H54 (cell line): Measurements from ENCODE around the gene POLE2.
"Not testable (repeated sequence)": the region's sequence is repeated elsewhere in the genome, so short reads cannot be mapped to it uniquely, and the experiment has no call there.

Experiments
- DNase-seq: peaks from one replicate; pipeline ENCODE4 v3.0.0; 2011; ENCODE audit warnings: low spot score, mixed read lengths; ENCODE audit not compliant: insufficient read length
- FAIRE-seq: peaks from 3 replicates; lab custom pipeline; 2011; peaks lifted over from hg19 to GRCh38; lab: Jason Lieb, UNC
- POLR2A ChIP-seq: IDR thresholded peaks from 2 replicates; pipeline ENCODE4 v1.6.1; 2011; ENCODE audit warnings: low read depth, mild to moderate bottlenecking, low read length

The POLE2 gene, protein sequence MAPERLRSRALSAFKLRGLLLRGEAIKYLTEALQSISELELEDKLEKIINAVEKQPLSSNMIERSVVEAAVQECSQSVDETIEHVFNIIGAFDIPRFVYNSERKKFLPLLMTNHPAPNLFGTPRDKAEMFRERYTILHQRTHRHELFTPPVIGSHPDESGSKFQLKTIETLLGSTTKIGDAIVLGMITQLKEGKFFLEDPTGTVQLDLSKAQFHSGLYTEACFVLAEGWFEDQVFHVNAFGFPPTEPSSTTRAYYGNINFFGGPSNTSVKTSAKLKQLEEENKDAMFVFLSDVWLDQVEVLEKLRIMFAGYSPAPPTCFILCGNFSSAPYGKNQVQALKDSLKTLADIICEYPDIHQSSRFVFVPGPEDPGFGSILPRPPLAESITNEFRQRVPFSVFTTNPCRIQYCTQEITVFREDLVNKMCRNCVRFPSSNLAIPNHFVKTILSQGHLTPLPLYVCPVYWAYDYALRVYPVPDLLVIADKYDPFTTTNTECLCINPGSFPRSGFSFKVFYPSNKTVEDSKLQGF

DNA sequence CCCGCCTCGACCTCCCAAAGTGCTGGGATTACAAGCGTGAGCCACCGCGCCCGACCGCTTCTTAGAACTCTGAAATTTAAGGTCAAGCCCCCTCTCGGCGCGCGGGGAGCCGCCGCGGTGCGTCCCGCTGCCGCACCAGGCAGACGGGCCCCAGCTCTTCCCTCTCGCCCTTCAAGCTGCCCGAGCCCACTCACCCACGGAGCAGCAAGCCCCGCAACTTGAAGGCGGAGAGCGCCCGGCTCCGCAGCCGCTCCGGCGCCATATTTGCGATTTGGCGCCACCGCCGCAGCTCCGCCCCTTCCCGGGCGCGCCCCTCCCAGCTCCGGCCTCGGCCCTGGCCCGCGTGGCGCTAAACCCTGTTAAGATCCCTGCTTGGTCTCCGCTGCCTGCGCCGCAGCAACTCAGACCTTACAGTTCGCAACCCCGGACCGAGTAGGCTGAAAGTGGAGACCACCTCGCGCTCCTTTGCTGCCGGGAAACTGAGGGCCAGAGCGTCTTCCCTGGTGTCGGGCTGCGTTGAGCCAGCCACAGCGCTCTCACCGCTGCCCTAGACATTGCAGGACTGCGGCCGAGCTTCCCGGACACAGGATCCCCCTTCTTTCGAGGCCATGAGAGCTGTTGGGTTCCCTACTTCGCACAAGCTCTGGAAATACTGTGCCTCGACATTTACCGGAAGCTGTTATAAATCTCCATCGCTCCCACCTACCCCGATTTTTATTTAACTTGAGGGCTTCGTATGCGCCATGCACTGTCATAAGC lies at the start of gene POLE2:
Gene POLE2 (minus strand): TSS at position 273 of the 759 bp plus-strand sequence. CDS start 11 bp downstream, at position 262.
- FAIRE-seq: no peak
- 0 out of 2 replicates have a peak, but pooled peaks have one; percentile 48 for TF ChIP-seq POLR2A
- peak; percentile 25 for DNase-seq

- not testable (repeated sequence) for FAIRE-seq, DNase-seq
Measured at GRCh38 chr14:49735669-49736068, 47.7 kb upstream of the POLE2 start.

DNA sequence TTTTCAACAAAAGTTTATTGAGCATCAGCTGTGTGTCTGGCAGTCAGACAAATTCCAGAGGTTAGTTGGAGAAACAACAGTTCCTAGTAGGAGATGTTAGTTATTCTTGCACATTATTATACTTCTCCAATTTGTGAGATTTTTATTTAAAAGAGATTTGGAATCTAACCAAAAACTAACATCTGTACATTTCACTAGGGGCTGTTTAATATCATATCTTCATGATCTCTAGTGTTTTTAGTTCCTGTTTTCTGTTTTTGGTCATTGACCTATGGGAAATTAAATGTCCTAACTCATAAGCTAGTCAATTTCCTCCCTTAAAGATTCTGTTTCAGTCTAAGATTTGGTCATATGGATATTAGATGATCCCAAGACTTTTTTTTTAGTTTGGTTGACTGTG lies 45.8 kb upstream of the POLE2 start:
- no peak for FAIRE-seq
- no peak for DNase-seq
- TF ChIP-seq POLR2A: no peak

DNA sequence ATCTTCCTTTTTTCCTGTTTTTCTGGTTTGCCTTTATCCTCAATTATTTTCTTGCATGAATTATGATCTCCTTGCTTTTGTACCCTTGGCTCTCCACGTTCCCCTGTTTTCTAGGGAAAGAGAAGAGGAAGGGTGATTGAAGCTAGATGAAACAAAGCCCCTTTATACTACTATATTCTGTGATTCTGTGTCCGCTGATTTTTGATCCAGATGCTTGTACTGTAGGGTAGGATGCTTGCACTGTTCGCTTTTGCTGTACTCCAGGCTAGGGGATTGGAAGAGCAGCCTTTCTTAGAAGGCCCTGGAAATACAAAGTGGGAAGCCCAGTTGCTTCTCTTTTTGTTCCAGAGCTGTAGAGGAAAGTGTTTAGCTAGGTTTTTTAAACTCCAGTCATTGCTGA lies 44.9 kb upstream of the POLE2 start:
- DNase-seq: no peak
- FAIRE-seq: no peak
- no peak for TF ChIP-seq POLR2A

- FAIRE-seq (no peak), DNase-seq (no peak)
- no peak for TF ChIP-seq POLR2A
Measured at GRCh38 chr14:49727171-49727570, 39.2 kb upstream of the POLE2 start.

- not testable (repeated sequence) for DNase-seq, FAIRE-seq
Measured at GRCh38 chr14:49721733-49722435, 33.9 kb upstream of the POLE2 start.

DNA sequence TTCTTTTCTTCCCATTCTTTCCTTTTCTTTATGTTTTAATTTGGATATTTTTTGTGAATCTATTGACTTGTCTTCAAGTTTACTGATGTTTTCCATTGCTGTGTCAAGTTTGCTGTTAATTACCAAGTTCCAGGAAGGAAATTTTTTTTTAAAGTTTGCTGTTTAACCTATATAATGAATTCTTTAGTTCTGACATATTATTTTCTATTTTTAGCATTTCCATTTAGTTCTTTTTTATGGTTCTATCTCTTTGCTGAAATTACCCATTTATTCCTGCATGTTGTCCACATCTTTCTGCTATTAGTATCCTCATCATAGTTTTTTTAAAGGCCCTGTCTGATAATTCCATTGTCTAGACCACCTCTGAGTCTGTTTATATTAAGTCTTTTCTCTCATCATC lies 32.7 kb upstream of the POLE2 start:
- no peak for TF ChIP-seq POLR2A
- DNase-seq: no peak

GRCh38 chr14:49710993-49711392 lies 23.0 kb upstream of the POLE2 start:
- FAIRE-seq, DNase-seq: not testable (repeated sequence)

More for the DNA sequence above, 32.7 kb upstream of the POLE2 start:
- FAIRE-seq: no peak

GRCh38 chr14:49704471-49704870 lies 16.5 kb upstream of the POLE2 start:
- not testable (repeated sequence) for FAIRE-seq, DNase-seq

GRCh38 chr14:49703965-49704364 lies 16.0 kb upstream of the POLE2 start:
- TF ChIP-seq POLR2A: no peak
- no peak for FAIRE-seq
- no peak for DNase-seq

- TF ChIP-seq POLR2A: no peak
- FAIRE-seq: no peak
- DNase-seq: no peak
Measured at GRCh38 chr14:49702725-49703124, 14.7 kb upstream of the POLE2 start.

DNA sequence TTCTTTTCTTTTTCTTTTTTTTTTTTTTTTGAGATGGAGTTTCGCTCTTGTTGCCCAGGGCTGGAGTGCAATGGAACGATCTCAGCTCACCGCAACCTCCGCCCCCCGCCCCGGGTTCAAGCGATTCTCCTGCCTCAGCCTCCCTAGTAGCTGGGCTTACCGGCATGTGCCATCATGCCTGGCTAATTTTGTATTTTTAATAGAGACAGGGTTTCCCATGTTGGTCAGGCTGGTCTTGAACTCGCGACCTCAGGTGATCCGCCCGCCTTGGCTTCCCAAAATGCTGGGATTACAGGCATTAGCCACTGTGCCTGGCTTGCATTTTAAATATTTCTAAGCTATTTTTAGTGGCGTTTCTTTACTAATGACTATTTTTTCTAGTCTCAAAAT lies 5.7 kb upstream of the POLE2 start:
- not testable (repeated sequence) for DNase-seq, FAIRE-seq

DNA sequence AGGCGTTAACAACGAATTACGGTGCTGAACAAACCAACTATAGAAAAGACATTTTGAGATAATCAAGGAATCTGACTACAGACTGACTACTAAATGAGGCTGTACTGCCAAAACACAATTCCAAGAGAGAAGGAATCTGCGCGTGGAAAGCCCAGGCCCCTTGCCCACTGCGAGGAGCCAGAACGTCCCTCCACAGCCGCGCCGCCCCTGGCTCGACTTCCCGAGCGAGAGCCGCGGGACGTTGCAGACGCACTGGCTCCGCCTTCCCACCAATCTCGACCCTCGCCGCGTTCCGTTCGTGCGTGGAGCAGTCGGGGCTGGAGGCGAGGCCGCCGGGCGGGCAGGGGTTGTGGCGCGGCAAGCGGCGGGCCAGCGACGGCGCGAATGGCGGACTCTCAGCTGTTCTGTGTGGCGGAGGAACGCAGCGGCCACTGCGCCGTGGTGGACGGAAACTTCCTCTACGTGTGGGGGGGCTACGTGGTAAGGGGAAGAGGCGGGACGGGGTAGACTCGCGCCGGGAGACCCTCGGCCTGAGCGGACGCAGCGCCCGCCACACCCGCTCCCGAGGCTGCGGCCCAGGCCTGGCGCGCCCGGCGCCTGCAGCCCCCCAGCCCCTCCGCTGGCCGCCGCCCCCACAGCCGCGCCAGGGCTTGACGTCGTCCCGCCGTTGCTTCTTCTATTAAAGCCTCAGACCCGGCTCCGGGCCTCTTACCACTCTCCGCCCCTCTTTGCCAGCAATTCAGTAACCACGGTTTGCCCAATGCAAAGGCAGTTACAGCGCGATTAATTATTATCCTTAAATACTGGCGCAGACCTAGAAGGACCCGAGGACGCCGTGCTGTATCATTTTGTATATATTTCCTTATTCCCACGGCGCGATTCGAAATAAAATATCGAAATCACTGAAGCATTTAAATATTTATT lies 5.1 kb upstream of the POLE2 start, which contains the start of gene KLHDC1:
Gene KLHDC1 (plus strand): TSS at position 310 of the 924 bp plus-strand sequence. CDS start 75 bp downstream, at position 385.
- TF ChIP-seq POLR2A: peak; percentile 71
- DNase-seq: peak; percentile 47
- FAIRE-seq: peak; percentile 11
